ENCODE results near the gene CDH23.

GRCh38 chr10:71717551-71717951 lies 320.8 kb downstream of the CDH23 start:
- TF ChIP-seq CTCF (IDR thresholded peaks at IDR 0.05; ENCODE audit: low read length) (no peak), EZH2phosphoT487 (IDR thresholded peaks at IDR 0.05; ENCODE audit: low read length) (no peak), EZH2 (optimal IDR thresholded peaks at IDR 0.05; ENCODE audit: low read depth, low read length) (no peak)

All from MM.1S (cell line).